Stromal cell of bone marrow (primary cell): ENCODE results near the gene KCNAB2.

Source experiments
- DNase-seq: peaks from one replicate; pipeline ENCODE4 v3.0.0-alpha.2; 2012; ENCODE audit warnings: low read depth

KCNAB2 gene

GRCh38 chr1:6110326-6110725 lies 64.6 kb downstream of the KCNAB2 start:
- DNase-seq, result no peak

GRCh38 chr1:6111571-6111970 lies 65.9 kb downstream of the KCNAB2 start:
- DNase-seq, result no peak

GRCh38 chr1:6111991-6112689 lies 66.5 kb downstream of the KCNAB2 start:
- DNase-seq, result no peak

- no peak for DNase-seq
These were observed 67.0 kb downstream of the KCNAB2 start for GRCh38 chr1:6112690-6113005.

GRCh38 chr1:6113116-6113515 lies 67.4 kb downstream of the KCNAB2 start:
- no peak for DNase-seq

GRCh38 chr1:6113745-6114144 lies 68.1 kb downstream of the KCNAB2 start:
- DNase-seq, result no peak

- DNase-seq, result peak; percentile 8
These were observed 70.4 kb downstream of the KCNAB2 start for GRCh38 chr1:6116137-6116536.

- DNase-seq, result no peak
These were observed 71.4 kb downstream of the KCNAB2 start for GRCh38 chr1:6117064-6117463.

GRCh38 chr1:6117624-6118023 lies 71.9 kb downstream of the KCNAB2 start:
- DNase-seq, result no peak

GRCh38 chr1:6118415-6118814 lies 72.7 kb downstream of the KCNAB2 start:
- DNase-seq, result peak; percentile 1

GRCh38 chr1:6121021-6121421 lies 75.3 kb downstream of the KCNAB2 start:
- no peak for DNase-seq

- no peak for DNase-seq
These were observed 76.1 kb downstream of the KCNAB2 start for GRCh38 chr1:6121651-6122370.

GRCh38 chr1:6123083-6123482 lies 77.4 kb downstream of the KCNAB2 start:
- DNase-seq, result no peak

- no peak for DNase-seq
These were observed 78.1 kb downstream of the KCNAB2 start for GRCh38 chr1:6123816-6124215.

- no peak for DNase-seq
These were observed 78.7 kb downstream of the KCNAB2 start for GRCh38 chr1:6124341-6124740.

GRCh38 chr1:6124746-6125365 lies 79.2 kb downstream of the KCNAB2 start:
- DNase-seq, result no peak

GRCh38 chr1:6125366-6125765 lies 79.7 kb downstream of the KCNAB2 start:
- DNase-seq, result no peak

GRCh38 chr1:6126028-6126427 lies 80.3 kb downstream of the KCNAB2 start:
- no peak for DNase-seq

- DNase-seq, result no peak
These were observed 80.9 kb downstream of the KCNAB2 start for GRCh38 chr1:6126521-6127067.

- DNase-seq, result peak; percentile 16
These were observed 82.0 kb downstream of the KCNAB2 start for GRCh38 chr1:6127587-6128163.

GRCh38 chr1:6128276-6129081 lies 82.8 kb downstream of the KCNAB2 start:
- no peak for DNase-seq

- no peak for DNase-seq
These were observed 83.6 kb downstream of the KCNAB2 start for GRCh38 chr1:6129313-6129712.
